ENCODE results near the gene BNC2. TPM values are rescaled to one million over a fixed set of nuclear protein-coding genes. Genes with fewer than 3 reads are reported as not detected.

BNC2 gene
- total and polyA plus RNA-seq, 2 donors (not counting 1 experiment from before 2014, with no cell fraction given): 34.7 to 39.1 TPM

DNA sequence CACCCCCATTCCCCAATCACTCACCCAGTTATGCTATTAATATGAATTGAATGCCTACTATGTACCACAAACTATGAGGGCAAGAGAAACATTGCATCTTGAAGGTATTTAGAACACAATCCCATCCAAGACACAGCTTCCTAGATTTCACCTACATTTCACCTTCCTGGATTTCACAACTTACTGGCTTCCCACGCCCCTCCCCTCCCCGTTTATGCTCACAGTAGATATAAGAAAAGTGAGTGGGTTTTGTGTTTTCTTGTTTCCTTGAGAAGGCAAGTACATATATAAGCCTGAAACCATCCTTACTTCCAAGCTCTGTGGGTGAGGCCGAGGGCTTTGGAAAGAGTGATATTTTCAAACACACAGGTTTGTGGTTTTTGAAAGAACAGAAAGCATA lies 465.0 kb downstream of the BNC2 start:
- H3K27me3 ChIP-seq (ENCODE audit: control insufficient read depth, insufficient read depth, low read length): no peaks in the 10 kb centered on the region
- H3K4me1 ChIP-seq (ENCODE audit: control insufficient read depth, extremely low read depth, insufficient read depth, low read length): no peaks in the 10 kb centered on the region
- H3K9me3 ChIP-seq (ENCODE audit: control insufficient read depth, insufficient read depth, low read depth, low read length): no peaks in the 10 kb centered on the region
- no peak overlapping the region for H3K4me3 ChIP-seq (replicated peaks in 1 of 4; ENCODE audit: control extremely low read depth in 1 of 4, insufficient read depth in 1 of 4, low read depth in 3 of 4, low read length in 4 of 4)
- no peak overlapping the region for H3K4me2 ChIP-seq (ENCODE audit: extremely low read depth, insufficient read depth, low read length)
- H2AFZ ChIP-seq (ENCODE audit: low read length): no peak overlapping the region
- no peaks in the 10 kb centered on the region for H3K79me2 ChIP-seq (ENCODE audit: control insufficient read depth, insufficient read depth, low read length)
- no peak overlapping the region for H3K27ac ChIP-seq (ENCODE audit: insufficient read depth, low read length)
- TF ChIP-seq EZH2 (IDR thresholded peaks at IDR 0.05; ENCODE audit: low read length, missing control alignments): no peak
- TF ChIP-seq, protein P1, sequence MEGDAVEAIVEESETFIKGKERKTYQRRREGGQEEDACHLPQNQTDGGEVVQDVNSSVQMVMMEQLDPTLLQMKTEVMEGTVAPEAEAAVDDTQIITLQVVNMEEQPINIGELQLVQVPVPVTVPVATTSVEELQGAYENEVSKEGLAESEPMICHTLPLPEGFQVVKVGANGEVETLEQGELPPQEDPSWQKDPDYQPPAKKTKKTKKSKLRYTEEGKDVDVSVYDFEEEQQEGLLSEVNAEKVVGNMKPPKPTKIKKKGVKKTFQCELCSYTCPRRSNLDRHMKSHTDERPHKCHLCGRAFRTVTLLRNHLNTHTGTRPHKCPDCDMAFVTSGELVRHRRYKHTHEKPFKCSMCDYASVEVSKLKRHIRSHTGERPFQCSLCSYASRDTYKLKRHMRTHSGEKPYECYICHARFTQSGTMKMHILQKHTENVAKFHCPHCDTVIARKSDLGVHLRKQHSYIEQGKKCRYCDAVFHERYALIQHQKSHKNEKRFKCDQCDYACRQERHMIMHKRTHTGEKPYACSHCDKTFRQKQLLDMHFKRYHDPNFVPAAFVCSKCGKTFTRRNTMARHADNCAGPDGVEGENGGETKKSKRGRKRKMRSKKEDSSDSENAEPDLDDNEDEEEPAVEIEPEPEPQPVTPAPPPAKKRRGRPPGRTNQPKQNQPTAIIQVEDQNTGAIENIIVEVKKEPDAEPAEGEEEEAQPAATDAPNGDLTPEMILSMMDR (conservative IDR thresholded peaks at IDR 0.05 in 1 of 2, IDR thresholded peaks at IDR 0.05 in 1 of 2; ENCODE audit: low read depth in 1 of 2, low read length in 2 of 2): no peak
- H3K9ac ChIP-seq (ENCODE audit: insufficient read depth, low read length): no peak overlapping the region
- DNase-seq (ENCODE audit: low read depth in 2 of 2): peak in 1 of 2 donors; percentile 26
- no peaks in the 10 kb centered on the region for H3K36me3 ChIP-seq (ENCODE audit: control insufficient read depth, insufficient read depth, low read length)
- H4K20me1 ChIP-seq (ENCODE audit: control insufficient read depth, extremely low read depth, insufficient read depth, low read length): no peaks in the 10 kb centered on the region

DNA sequence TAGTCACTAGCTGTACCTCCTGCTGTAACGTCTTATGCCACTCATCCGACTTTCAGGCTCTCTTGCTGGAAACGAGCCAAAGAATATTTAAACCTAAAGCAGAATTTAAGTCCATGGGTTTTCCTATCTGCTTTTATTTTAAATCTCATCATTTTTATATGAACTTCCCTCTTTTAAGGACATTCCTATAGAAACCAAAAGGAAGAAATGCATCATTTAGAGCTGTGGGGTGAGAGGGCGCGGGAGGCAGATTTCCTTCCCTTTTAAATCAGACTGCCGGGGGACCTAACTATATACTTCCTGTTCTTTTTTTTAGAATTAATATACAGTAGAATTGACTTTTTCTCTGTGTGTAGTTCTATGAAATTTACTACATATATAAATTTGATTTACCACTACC lies 468.8 kb downstream of the BNC2 start:
- DNase-seq (ENCODE audit: low read depth in 2 of 2): no peak
- TF ChIP-seq, protein P1 (conservative IDR thresholded peaks at IDR 0.05 in 1 of 2, IDR thresholded peaks at IDR 0.05 in 1 of 2; ENCODE audit: low read depth in 1 of 2, low read length in 2 of 2): no peak
- no peak for TF ChIP-seq EZH2 (IDR thresholded peaks at IDR 0.05; ENCODE audit: low read length, missing control alignments)
- Histone ChIP-seq H3K9me3 (ENCODE audit: control insufficient read depth, insufficient read depth, low read depth, low read length) (no peaks in the 10 kb centered on the region), H3K4me3 (replicated peaks in 1 of 4; ENCODE audit: control extremely low read depth in 1 of 4, insufficient read depth in 1 of 4, low read depth in 3 of 4, low read length in 4 of 4) (no peak overlapping the region), H4K20me1 (ENCODE audit: control insufficient read depth, extremely low read depth, insufficient read depth, low read length) (no peaks in the 10 kb centered on the region), H3K9ac (ENCODE audit: insufficient read depth, low read length) (no peak overlapping the region), H2AFZ (ENCODE audit: low read length) (no peak overlapping the region), H3K4me2 (ENCODE audit: extremely low read depth, insufficient read depth, low read length) (no peak overlapping the region), H3K27ac (ENCODE audit: insufficient read depth, low read length) (no peak overlapping the region), H3K36me3 (ENCODE audit: control insufficient read depth, insufficient read depth, low read length) (no peaks in the 10 kb centered on the region), H3K4me1 (ENCODE audit: control insufficient read depth, extremely low read depth, insufficient read depth, low read length) (peaks cover 3% of the 10 kb centered on the region), H3K79me2 (ENCODE audit: control insufficient read depth, insufficient read depth, low read length) (no peaks in the 10 kb centered on the region), H3K27me3 (ENCODE audit: control insufficient read depth, insufficient read depth, low read length) (no peaks in the 10 kb centered on the region)

DNA sequence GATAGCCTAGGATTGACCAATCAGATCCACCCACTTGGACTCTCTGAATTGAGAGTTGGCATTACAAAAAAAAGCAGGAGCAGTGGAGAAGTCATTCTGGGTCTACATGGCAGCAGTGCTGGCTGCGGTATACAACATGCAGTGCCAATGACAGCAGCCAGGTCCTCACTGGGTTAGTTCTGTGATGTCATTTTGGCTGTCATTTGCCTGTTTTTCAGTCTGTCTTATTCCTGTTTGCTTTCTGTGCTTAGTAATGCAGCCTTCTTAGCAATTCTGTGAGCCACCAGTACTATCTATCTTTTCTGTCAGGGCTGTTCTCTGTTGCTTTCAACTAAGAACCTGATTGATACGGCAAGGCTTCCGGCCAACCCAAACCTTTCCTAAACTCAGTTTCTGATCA lies 471.8 kb downstream of the BNC2 start:
- no peaks in the 10 kb centered on the region for H3K36me3 ChIP-seq (ENCODE audit: control insufficient read depth, insufficient read depth, low read length)
- peaks cover 3% of the 10 kb centered on the region for H3K4me1 ChIP-seq (ENCODE audit: control insufficient read depth, extremely low read depth, insufficient read depth, low read length)
- no peak overlapping the region for H3K4me2 ChIP-seq (ENCODE audit: extremely low read depth, insufficient read depth, low read length)
- H3K9me3 ChIP-seq (ENCODE audit: control insufficient read depth, insufficient read depth, low read depth, low read length): no peaks in the 10 kb centered on the region
- H3K27ac ChIP-seq (ENCODE audit: insufficient read depth, low read length): no peak overlapping the region
- no peaks in the 10 kb centered on the region for H4K20me1 ChIP-seq (ENCODE audit: control insufficient read depth, extremely low read depth, insufficient read depth, low read length)
- H3K79me2 ChIP-seq (ENCODE audit: control insufficient read depth, insufficient read depth, low read length): no peaks in the 10 kb centered on the region
- H3K4me3 ChIP-seq (replicated peaks in 1 of 4; ENCODE audit: control extremely low read depth in 1 of 4, insufficient read depth in 1 of 4, low read depth in 3 of 4, low read length in 4 of 4): no peak overlapping the region
- H3K27me3 ChIP-seq (ENCODE audit: control insufficient read depth, insufficient read depth, low read length): no peaks in the 10 kb centered on the region
- DNase-seq (ENCODE audit: low read depth in 2 of 2): peak in 1 of 2 donors; percentile 51
- no peak overlapping the region for H3K9ac ChIP-seq (ENCODE audit: insufficient read depth, low read length)
- TF ChIP-seq EZH2 (IDR thresholded peaks at IDR 0.05; ENCODE audit: low read length, missing control alignments): no peak
- TF ChIP-seq, protein P1 (conservative IDR thresholded peaks at IDR 0.05 in 1 of 2, IDR thresholded peaks at IDR 0.05 in 1 of 2; ENCODE audit: low read depth in 1 of 2, low read length in 2 of 2): no peak
- H2AFZ ChIP-seq (ENCODE audit: low read length): no peak overlapping the region

Measured in fibroblast of lung (primary cell).